ENCODE measurements around the gene MEGF11.

MEGF11 gene

DNA sequence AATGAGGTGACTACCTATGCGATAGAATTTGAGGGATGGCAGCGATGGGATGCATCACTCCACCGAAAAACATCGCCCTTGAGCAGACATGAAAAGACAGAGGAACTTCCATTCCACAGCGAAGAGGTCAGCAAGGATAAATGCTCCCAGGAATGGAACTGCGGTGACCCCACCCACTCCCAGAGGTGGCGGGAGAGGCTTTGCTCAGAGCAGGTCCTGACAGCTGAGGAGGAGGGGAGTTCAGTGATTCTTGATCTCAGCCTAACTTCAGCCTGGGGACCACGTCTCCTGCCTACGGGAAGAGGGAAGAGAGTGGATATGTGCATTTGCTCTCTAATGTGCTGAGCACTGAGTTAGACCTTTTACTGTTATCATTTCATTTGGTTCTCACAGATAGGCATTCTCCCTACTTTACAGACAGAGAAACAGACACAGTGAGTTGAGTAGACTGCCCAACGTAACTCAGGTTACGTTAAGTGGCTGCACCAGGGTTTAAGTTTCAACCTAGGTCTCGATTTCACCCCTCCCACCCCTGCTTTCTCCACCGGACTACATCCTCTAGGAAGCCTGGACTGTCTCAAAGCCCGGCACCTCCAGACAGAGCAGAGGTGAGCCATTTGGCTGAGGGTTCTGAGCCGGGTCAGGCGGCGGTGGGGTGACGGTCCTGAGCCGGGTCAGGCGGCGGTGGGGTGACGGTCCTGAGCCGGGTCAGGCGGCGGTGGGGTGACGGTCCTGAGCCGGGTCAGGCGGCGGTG lies 214.3 kb downstream of the MEGF11 start:
- DNase-seq (ENCODE audit: low read depth): no peak
- no peak overlapping the region for H3K4me3 ChIP-seq (ENCODE audit: low read depth, low read length)
- TF ChIP-seq, protein P1, sequence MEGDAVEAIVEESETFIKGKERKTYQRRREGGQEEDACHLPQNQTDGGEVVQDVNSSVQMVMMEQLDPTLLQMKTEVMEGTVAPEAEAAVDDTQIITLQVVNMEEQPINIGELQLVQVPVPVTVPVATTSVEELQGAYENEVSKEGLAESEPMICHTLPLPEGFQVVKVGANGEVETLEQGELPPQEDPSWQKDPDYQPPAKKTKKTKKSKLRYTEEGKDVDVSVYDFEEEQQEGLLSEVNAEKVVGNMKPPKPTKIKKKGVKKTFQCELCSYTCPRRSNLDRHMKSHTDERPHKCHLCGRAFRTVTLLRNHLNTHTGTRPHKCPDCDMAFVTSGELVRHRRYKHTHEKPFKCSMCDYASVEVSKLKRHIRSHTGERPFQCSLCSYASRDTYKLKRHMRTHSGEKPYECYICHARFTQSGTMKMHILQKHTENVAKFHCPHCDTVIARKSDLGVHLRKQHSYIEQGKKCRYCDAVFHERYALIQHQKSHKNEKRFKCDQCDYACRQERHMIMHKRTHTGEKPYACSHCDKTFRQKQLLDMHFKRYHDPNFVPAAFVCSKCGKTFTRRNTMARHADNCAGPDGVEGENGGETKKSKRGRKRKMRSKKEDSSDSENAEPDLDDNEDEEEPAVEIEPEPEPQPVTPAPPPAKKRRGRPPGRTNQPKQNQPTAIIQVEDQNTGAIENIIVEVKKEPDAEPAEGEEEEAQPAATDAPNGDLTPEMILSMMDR (conservative IDR thresholded peaks at IDR 0.05; ENCODE audit: low read depth, low read length): no peak

DNA sequence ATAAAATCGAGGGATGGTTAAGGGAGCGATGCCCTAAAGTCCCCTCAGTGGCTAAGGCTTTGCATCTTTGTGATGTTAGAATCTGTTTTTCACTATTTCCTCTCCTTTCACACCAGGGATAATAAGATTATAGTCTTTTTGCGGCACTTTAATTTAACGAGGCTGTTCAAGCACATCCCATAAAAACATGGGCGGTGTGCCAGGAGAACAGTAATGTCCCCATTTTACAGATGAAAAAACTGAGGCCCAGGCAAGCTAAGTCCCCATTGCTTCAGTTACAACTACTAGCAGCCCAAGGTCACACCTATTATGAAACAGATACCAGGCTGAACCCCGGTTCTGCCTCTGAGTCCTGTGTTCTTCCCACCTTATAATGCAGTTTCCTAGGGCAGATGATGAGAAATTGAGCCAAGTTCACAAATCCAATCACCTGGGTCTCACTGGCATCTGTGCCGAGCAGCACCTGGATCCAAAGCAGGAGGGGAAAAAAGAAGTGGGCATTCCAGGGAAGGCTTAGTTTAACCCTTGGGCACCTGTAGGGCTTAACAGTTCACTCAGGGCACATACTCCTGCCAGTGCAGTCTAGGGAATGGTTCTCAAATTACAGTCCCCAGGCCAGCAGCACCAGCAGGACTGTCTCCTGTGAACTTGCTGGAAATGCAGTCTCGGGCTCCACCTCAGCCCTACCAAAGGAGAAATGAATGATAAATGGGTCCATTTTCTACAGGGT lies 215.0 kb downstream of the MEGF11 start:
- no peak for DNase-seq (ENCODE audit: low read depth)
- H3K4me3 ChIP-seq (ENCODE audit: low read depth, low read length): no peak overlapping the region
- TF ChIP-seq, protein P1 (conservative IDR thresholded peaks at IDR 0.05; ENCODE audit: low read depth, low read length): no peak

DNA sequence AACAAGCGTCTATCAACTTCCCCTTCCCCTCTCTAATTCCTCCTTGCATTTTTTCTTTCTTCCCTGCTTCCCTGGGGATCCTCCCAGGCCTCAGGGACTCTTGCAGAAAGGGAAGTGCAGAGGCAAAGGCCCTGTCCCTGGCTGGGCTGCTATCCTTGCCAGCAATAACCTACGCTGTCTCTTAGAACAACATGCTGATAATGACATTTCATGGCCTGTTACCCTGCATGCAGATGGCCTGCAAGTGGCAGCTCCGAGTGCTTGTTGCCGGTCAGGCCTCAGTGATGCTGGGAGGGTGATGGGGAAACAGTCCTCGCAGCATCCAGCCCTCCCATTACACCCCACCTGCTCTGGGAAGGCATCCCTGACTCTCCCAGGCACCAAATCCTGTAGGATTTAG lies 216.7 kb downstream of the MEGF11 start:
- H3K4me3 ChIP-seq (ENCODE audit: low read depth, low read length): no peak overlapping the region
- TF ChIP-seq, protein P1 (conservative IDR thresholded peaks at IDR 0.05; ENCODE audit: low read depth, low read length): no peak
- no peak for DNase-seq (ENCODE audit: low read depth)

DNA sequence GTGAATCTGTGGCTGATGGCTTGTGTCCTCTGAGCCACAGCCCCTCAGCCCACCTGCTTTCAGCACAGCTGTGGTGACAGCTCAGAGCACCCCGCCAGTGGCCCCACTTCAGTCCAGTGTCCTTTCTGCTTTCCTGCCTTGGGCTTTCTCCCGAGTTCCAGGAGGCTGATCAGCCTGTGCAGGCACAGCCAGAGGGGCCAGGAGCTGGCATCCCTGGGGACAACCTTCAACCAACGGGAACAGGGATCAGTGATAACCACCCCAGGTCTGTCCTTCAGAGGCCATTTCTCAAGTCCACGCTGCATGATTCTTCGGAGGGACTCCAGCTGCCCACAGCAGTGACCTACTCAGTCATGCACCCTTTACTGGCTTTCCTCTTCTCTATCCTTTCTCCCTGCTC lies 217.6 kb downstream of the MEGF11 start:
- TF ChIP-seq, protein P1 (conservative IDR thresholded peaks at IDR 0.05; ENCODE audit: low read depth, low read length): no peak
- no peak overlapping the region for H3K4me3 ChIP-seq (ENCODE audit: low read depth, low read length)
- no peak for DNase-seq (ENCODE audit: low read depth)

DNA sequence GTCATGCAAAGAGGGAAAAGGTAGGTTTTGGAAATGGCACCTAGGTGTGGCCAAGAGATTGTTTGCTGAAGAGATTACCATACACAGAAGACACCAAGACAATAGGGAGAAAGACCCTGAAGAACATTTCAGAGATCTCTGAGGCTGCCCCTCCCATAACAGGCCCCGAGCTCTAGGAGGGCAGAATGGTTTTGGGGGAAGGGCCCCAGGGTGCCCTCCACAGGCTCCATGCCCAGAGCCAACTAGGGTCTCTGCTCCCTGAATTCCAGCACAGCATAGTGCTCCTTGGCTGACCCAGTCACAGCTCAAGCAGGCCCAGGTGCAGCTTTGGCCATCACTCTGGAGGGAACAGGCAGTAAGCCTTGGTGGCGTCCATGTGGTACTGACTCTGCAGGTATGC lies 220.4 kb downstream of the MEGF11 start:
- H3K4me3 ChIP-seq (ENCODE audit: low read depth, low read length): no peak overlapping the region
- TF ChIP-seq, protein P1 (conservative IDR thresholded peaks at IDR 0.05; ENCODE audit: low read depth, low read length): no peak

DNA sequence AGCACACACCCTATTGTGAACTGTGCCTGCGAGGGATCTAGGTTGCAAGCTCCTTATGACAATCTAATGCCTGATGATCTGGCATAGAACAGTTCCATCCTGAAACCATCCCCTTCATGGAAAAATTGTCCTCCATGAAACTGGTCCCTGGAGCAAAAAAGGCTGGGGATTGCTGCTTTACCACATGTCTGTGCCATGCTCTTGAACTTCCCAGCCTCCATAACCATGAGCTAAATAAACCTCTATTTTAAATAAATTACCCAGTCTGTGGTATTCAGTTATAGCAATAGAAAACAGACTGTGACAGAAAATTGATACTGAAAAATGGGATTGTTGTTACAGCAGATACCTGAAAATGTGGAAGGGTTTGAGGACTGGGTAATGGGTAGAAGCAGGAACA lies 221.5 kb downstream of the MEGF11 start:
- H3K4me3 ChIP-seq (ENCODE audit: low read depth, low read length): no peak overlapping the region
- no peak for DNase-seq (ENCODE audit: low read depth)
- TF ChIP-seq, protein P1 (conservative IDR thresholded peaks at IDR 0.05; ENCODE audit: low read depth, low read length): no peak

More for the DNA sequence above, 220.4 kb downstream of the MEGF11 start:
- DNase-seq (ENCODE audit: low read depth): no peak

Data from choroid plexus epithelial cell (primary cell).